ENCODE data around the gene DLX3. TPM values are rescaled to one million over a fixed set of nuclear protein-coding genes. Genes with fewer than 3 reads are reported as not detected.
A peak's percentile ranks its signal among the peaks of the same experiment; 100 is the strongest.

DLX3 gene
- total RNA-seq, 1 experiment from 2014 or later = 1.2 TPM

DNA sequence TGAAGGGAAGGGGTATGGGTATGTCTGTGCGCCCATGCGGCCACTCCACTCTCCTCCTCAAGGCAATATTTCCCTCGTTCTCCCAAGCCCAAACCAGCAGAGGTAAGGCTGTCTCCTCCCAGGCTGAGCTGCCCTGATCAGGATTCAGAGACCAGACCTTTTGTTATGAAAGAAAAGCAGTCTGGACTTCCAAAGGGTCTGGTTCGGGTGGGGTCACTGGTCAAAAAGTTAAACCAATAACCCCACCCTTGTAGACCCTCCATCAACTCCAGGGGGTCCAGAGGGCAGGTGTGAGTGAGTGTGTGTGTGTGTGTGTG lies 31.8 kb downstream of the DLX3 start:
- peak overlapping the region in 1 of 2 experiments; percentile 75; a peak in 4 of 5 replicates for H3K4me3 Mint-ChIP-seq
- no peak overlapping the region for H3K4ac ChIP-seq (ENCODE audit: low read depth, low read length)

More for the DNA sequence above, 31.8 kb downstream of the DLX3 start:
- Histone ChIP-seq H3K27ac (ENCODE audit: insufficient read length, low read depth, low read length) (no peak overlapping the region), H3K4me1 (ENCODE audit: insufficient read depth, low read length) (no peaks in the 10 kb centered on the region), H3K4me2 (ENCODE audit: insufficient read depth, insufficient read length, low read length) (peak overlapping the region; percentile 37), H3K79me2 (ENCODE audit: insufficient read depth, low read length) (no peaks in the 10 kb centered on the region), H3K23ac (ENCODE audit: insufficient read length, low read depth, low read length) (no peak overlapping the region), H2BK12ac (ENCODE audit: insufficient read length, low read depth, low read length) (no peak overlapping the region), H2AK5ac (ENCODE audit: insufficient read length, low read length) (no peak overlapping the region), H3K9ac (ENCODE audit: extremely low read depth, insufficient read length, low read length) (no peak overlapping the region), H4K20me1 (ENCODE audit: control insufficient read depth, insufficient read depth, insufficient read length) (no peaks in the 10 kb centered on the region), H3K23me2 (ENCODE audit: insufficient read length, low read depth, low read length, poor library complexity, severe bottlenecking) (peaks cover 6% of the 10 kb centered on the region), H2BK15ac (ENCODE audit: low read depth, low read length) (no peak overlapping the region), H4K91ac (ENCODE audit: insufficient read length, low read depth, low read length) (no peak overlapping the region), H3K79me1 (ENCODE audit: insufficient read depth, low read depth, low read length, poor library complexity, severe bottlenecking) (no peaks in the 10 kb centered on the region), H3K56ac (ENCODE audit: insufficient read length, low read depth, low read length) (no peak overlapping the region), H2BK120ac (ENCODE audit: low read depth, low read length, poor library complexity, severe bottlenecking) (no peak overlapping the region), H4K8ac (replicated peaks; ENCODE audit: insufficient read length, low read depth, low read length) (no peak overlapping the region), H3K27me3 (ENCODE audit: insufficient read depth, low read length) (peaks cover 65% of the 10 kb centered on the region), H3K14ac (ENCODE audit: insufficient read depth, low read length) (no peak overlapping the region), H3T11ph (ENCODE audit: low read length) (no peak overlapping the region), H2BK5ac (ENCODE audit: insufficient read length, low read length) (no peak overlapping the region), H3K9me3 (ENCODE audit: control insufficient read depth, low read depth, low read length) (no peaks in the 10 kb centered on the region), H2AFZ (ENCODE audit: low read length) (no peak overlapping the region), H2BK20ac (ENCODE audit: low read depth, low read length, poor library complexity, severe bottlenecking) (no peak overlapping the region), H3K18ac (ENCODE audit: insufficient read length, low read depth, low read length) (no peak overlapping the region), H4K5ac (ENCODE audit: insufficient read length, low read depth, low read length) (no peak overlapping the region)
- H3K27me3 Mint-ChIP-seq (ENCODE audit: low read depth) = peaks cover 98% of the 10 kb centered on the region
- H3K36me3 Mint-ChIP-seq (ENCODE audit: insufficient read depth in 1 of 3, low read depth in 3 of 3) = no peaks in the 10 kb centered on the region; a peak in 2 of 7 replicates
- WGBS (ENCODE audit: extremely low coverage, insufficient read length, low lambda C conversion rate) = no CpG with 5 or more reads among the region's 4 CpGs
- no peak for DNase-seq
- peaks cover 33 to 45% of the 10 kb centered on the region in 2 experiments for H3K4me1 Mint-ChIP-seq
- no peak overlapping the region for H3K27ac Mint-ChIP-seq
- TF ChIP-seq, protein P1, sequence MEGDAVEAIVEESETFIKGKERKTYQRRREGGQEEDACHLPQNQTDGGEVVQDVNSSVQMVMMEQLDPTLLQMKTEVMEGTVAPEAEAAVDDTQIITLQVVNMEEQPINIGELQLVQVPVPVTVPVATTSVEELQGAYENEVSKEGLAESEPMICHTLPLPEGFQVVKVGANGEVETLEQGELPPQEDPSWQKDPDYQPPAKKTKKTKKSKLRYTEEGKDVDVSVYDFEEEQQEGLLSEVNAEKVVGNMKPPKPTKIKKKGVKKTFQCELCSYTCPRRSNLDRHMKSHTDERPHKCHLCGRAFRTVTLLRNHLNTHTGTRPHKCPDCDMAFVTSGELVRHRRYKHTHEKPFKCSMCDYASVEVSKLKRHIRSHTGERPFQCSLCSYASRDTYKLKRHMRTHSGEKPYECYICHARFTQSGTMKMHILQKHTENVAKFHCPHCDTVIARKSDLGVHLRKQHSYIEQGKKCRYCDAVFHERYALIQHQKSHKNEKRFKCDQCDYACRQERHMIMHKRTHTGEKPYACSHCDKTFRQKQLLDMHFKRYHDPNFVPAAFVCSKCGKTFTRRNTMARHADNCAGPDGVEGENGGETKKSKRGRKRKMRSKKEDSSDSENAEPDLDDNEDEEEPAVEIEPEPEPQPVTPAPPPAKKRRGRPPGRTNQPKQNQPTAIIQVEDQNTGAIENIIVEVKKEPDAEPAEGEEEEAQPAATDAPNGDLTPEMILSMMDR (conservative IDR thresholded peaks at IDR 0.05) = no peak
- peaks cover 0 to 12% of the 10 kb centered on the region in 2 experiments; a peak in 3 of 5 replicates for H3K9me3 Mint-ChIP-seq
